Natural killer cell (primary cell): ENCODE data around the gene CUX1. TPM values are rescaled to one million over a fixed set of nuclear protein-coding genes. Genes with fewer than 3 reads are reported as not detected.
"Not testable (repeated sequence)": the region's sequence is repeated elsewhere in the genome, so short reads cannot be mapped to it uniquely, and the experiment has no call there.

Experiments
- ATAC-seq, 3 donors: fragments of 150-1000 bp in 2 of 3; fragments of 200-7000 bp in 1 of 3; cut with Tn5 transposase; 1 replicate in 1 of 3; 2 replicates in 2 of 3; pipeline ENCODE4 v1.10.0; 2021; ENCODE audit warnings: mild to moderate bottlenecking in 2 of 3, moderate library complexity in 2 of 3
- DNase-seq, 2 donors: peaks; one replicate each; pipeline versions ENCODE4 v3.0.0 to v3.0.0-alpha.2; 2013 to 2021; ENCODE audit warnings: mixed read lengths in 1 of 2
- H3K27ac ChIP-seq: one replicate; pipeline ENCODE4 v1.5.1; 2013; ENCODE audit warnings: mild to moderate bottlenecking, low read length
- H3K27me3 ChIP-seq: one replicate; pipeline ENCODE4 v1.6.1; 2013; ENCODE audit warnings: low read length; ENCODE audit not compliant: control insufficient read depth, insufficient read depth
- H3K36me3 ChIP-seq: one replicate; pipeline ENCODE4 v1.6.1; 2013; ENCODE audit warnings: low read length; ENCODE audit not compliant: control insufficient read depth, insufficient read depth
- H3K4me1 ChIP-seq: one replicate; pipeline ENCODE4 v1.6.1; 2013; ENCODE audit warnings: low read length; ENCODE audit not compliant: control insufficient read depth, insufficient read depth
- H3K4me3 ChIP-seq: one replicate; pipeline ENCODE4 v1.5.1; 2013; ENCODE audit warnings: low read length
- H3K9me3 ChIP-seq: one replicate; pipeline ENCODE4 v1.6.1; 2013; ENCODE audit warnings: low read length; ENCODE audit not compliant: control insufficient read depth, insufficient read depth
- H3K27ac Mint-ChIP-seq, 2 donors: one replicate each; pipeline ENCODE4 v1.8.0; 2022; ENCODE audit warnings: mild to moderate bottlenecking in 2 of 2, mixed read lengths in 2 of 2, moderate library complexity in 1 of 2
- H3K27me3 Mint-ChIP-seq, 2 donors: one replicate each; pipeline ENCODE4 v1.8.0; 2022; ENCODE audit warnings: low read depth in 2 of 2, mixed read lengths in 2 of 2
- H3K36me3 Mint-ChIP-seq: one replicate; pipeline ENCODE4 v1.8.0; 2022; ENCODE audit warnings: mixed read lengths
- H3K4me1 Mint-ChIP-seq, 2 donors: one replicate each; pipeline ENCODE4 v1.8.0; 2022; ENCODE audit warnings: mixed read lengths in 2 of 2
- H3K4me3 Mint-ChIP-seq: one replicate; pipeline ENCODE4 v1.8.0; 2022; ENCODE audit warnings: mild to moderate bottlenecking, moderate library complexity, mixed read lengths
- H3K9me3 Mint-ChIP-seq, 2 donors: one replicate each; pipeline ENCODE4 v1.8.0; 2022; ENCODE audit warnings: mixed read lengths in 2 of 2
- CTCF ChIP-seq: fragments of 200-600 bp; IDR thresholded peaks from one replicate; pipeline ENCODE4 v1.8.0; 2022; ENCODE audit warnings: antibody characterized with exemption
- WGBS: methylation state at CpG from one replicate; pipeline ENCODE4 v1.1.7; 2013; ENCODE audit warnings: missing lambda C conversion rate; ENCODE audit not compliant: insufficient coverage; 5-methylcytosine and 5-hydroxymethylcytosine counted together
- intact Hi-C: fragments of 100-400 bp; cut with micrococcal nuclease; formaldehyde crosslinking; loops from one replicate; pipeline ENCODE4 v1.14.2; 2022
- total RNA-seq, 4 donors: library from RNA; stranded (reverse); fragments of 120-200 nt in 1 of 4; gene quantifications; one replicate each; pipeline versions ENCODE4 v1.2.3 to v1.2.4, GENCODE V29; 2013 to 2022

The CUX1 gene
- total RNA-seq, 3 donors from 2014 or later (not counting 1 experiment from before 2014, with no cell fraction given) = 59.8 to 77.4 (median 73.6) TPM

GRCh38 chr7:102047167-102047566, 229.7 kb downstream of the CUX1 start:
- no peak overlapping the region for H3K4me3 ChIP-seq
- no peaks in the 10 kb centered on the region for H3K36me3 ChIP-seq
- no peaks in the 10 kb centered on the region for H3K9me3 ChIP-seq
- no peak for ATAC-seq
- Mint-ChIP-seq H3K27ac (no peak overlapping the region), H3K36me3 (no peaks in the 10 kb centered on the region), H3K4me1 (peaks cover 36 to 41% of the 10 kb centered on the region in 2 donors), H3K4me3 (no peak overlapping the region), H3K27me3 (no peaks in the 10 kb centered on the region), H3K9me3 (no peaks in the 10 kb centered on the region)
- no peak for DNase-seq
- intact Hi-C loops = no loop called here
- H3K4me1 ChIP-seq = peaks cover 20% of the 10 kb centered on the region
- WGBS = 100% methylated on average over 1 of the region's 1 CpG
- no peak for TF ChIP-seq CTCF
- no peaks in the 10 kb centered on the region for H3K27me3 ChIP-seq
- H3K27ac ChIP-seq = no peak overlapping the region

DNA sequence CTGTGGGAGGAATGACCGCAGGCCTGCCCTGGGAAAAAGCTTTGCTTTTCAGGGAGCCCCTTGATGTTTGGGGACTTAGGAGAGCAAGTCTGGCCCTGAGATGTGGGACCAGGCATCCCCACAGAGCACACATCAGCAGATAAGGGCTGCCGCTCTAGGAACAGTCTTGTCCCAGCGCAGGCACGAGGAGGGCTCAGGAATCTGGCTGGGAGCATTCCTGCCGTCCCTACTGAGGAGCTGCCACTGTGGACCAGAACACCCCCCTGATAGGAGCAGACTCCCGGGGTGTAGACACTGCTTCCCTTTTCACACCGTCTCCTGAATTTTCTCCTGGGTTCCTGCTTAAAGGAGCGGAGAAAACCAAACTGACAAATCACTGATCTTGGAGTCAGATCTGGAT, 232.3 kb downstream of the CUX1 start:
- DNase-seq (no peak), ATAC-seq (no peak)
- H3K4me3 Mint-ChIP-seq = no peak overlapping the region
- TF ChIP-seq CTCF = no peak
- H3K27ac Mint-ChIP-seq = no peak overlapping the region
- no peaks in the 10 kb centered on the region for H3K9me3 ChIP-seq
- H3K36me3 Mint-ChIP-seq = no peaks in the 10 kb centered on the region
- no peak overlapping the region for H3K4me3 ChIP-seq
- no peaks in the 10 kb centered on the region for H3K27me3 ChIP-seq
- no peak overlapping the region for H3K27ac ChIP-seq
- H3K4me1 ChIP-seq = peaks cover 15% of the 10 kb centered on the region
- H3K4me1 Mint-ChIP-seq = peaks cover 24 to 38% of the 10 kb centered on the region in 2 donors
- intact Hi-C loops = no loop called here
- 93% methylated on average over 8 of the region's 8 CpGs for WGBS
- H3K27me3 Mint-ChIP-seq = no peaks in the 10 kb centered on the region
- no peaks in the 10 kb centered on the region for H3K9me3 Mint-ChIP-seq
- no peaks in the 10 kb centered on the region for H3K36me3 ChIP-seq

DNA sequence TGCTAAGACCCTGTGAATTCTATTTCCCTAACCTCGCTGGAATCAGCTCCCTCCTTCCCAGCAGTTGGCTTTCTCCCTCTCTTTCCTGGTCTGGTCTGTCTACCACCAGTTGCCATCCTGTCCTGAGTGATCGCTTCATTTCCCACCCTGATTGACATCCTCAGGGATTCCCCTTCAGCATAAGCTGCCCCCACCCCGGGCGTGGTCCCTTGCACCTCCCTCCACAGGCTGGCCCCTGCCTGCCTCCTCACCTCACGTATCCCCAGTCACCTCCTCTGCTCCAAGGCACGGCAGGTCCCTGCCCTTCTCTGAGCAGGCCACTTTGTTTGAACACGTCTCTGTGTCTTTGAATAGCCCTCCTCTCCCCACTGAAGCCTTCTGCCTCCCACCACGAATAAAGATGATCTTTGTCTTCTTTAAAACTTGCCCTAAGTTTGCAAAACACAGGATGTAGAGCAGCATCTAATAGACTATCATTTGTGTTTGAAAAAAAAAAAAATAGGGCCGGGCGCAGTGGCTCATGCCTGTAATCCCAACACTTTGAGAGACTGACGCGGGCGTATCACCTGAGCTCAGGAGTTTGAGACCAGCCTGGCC, 233.5 kb downstream of the CUX1 start:
- Histone ChIP-seq H3K4me1 (peaks cover 3% of the 10 kb centered on the region), H3K27me3 (no peaks in the 10 kb centered on the region), H3K4me3 (no peak overlapping the region), H3K36me3 (no peaks in the 10 kb centered on the region), H3K9me3 (no peaks in the 10 kb centered on the region), H3K27ac (no peak overlapping the region)
- ATAC-seq (no peak), DNase-seq (no peak)
- no peak for TF ChIP-seq CTCF
- 87% methylated on average over 13 of the region's 13 CpGs for WGBS
- Mint-ChIP-seq H3K36me3 (no peaks in the 10 kb centered on the region), H3K4me1 (peaks cover 24 to 38% of the 10 kb centered on the region in 2 donors), H3K4me3 (no peak overlapping the region), H3K9me3 (no peaks in the 10 kb centered on the region), H3K27me3 (no peaks in the 10 kb centered on the region), H3K27ac (no peak overlapping the region)
- intact Hi-C loops = no loop called here

GRCh38 chr7:102051736-102052135, 234.3 kb downstream of the CUX1 start:
- DNase-seq, H3K27me3 ChIP-seq, H3K4me1 ChIP-seq, H3K27me3 Mint-ChIP-seq, H3K36me3 Mint-ChIP-seq, H3K27ac ChIP-seq, ATAC-seq, H3K36me3 ChIP-seq, H3K9me3 ChIP-seq, intact Hi-C loops, H3K9me3 Mint-ChIP-seq, H3K4me3 Mint-ChIP-seq, H3K27ac Mint-ChIP-seq, H3K4me3 ChIP-seq: not testable (repeated sequence)
- H3K4me1 Mint-ChIP-seq = peaks cover 24 to 39% of the 10 kb centered on the region in 2 donors
- whole genome bisulfite sequencing = 91% methylated on average over 10 of the region's 10 CpGs
